ENCODE data around the gene MXD4.
"Not testable (repeated sequence)": the region's sequence is repeated elsewhere in the genome, so short reads cannot be mapped to it uniquely, and the experiment has no call there.

The MXD4 gene

GRCh38 chr4:2291705-2292645 is 30.1 kb upstream of the MXD4 start:
- no peak for DNase-seq

GRCh38 chr4:2290974-2291704 is 29.2 kb upstream of the MXD4 start:
- no peak for DNase-seq

- no peak for DNase-seq
Measured at GRCh38 chr4:2290488-2290887, 28.6 kb upstream of the MXD4 start.

GRCh38 chr4:2289955-2290333 is 28.0 kb upstream of the MXD4 start:
- DNase-seq, result no peak

GRCh38 chr4:2289311-2289954 is 27.5 kb upstream of the MXD4 start:
- DNase-seq, result no peak

GRCh38 chr4:2288051-2288541 is 26.2 kb upstream of the MXD4 start:
- DNase-seq, result no peak

- DNase-seq, result no peak
Measured at GRCh38 chr4:2287594-2287915, 25.6 kb upstream of the MXD4 start.

- no peak for DNase-seq
Measured at GRCh38 chr4:2286904-2287593, 25.1 kb upstream of the MXD4 start.

GRCh38 chr4:2285613-2286381 is 23.9 kb upstream of the MXD4 start:
- DNase-seq, result no peak

GRCh38 chr4:2284934-2285612 is 23.2 kb upstream of the MXD4 start:
- no peak for DNase-seq

GRCh38 chr4:2284161-2284933 is 22.4 kb upstream of the MXD4 start:
- DNase-seq, result no peak

GRCh38 chr4:2283199-2283711 is 21.3 kb upstream of the MXD4 start:
- DNase-seq, result no peak

GRCh38 chr4:2281575-2282343 is 19.9 kb upstream of the MXD4 start:
- no peak for DNase-seq

- DNase-seq, result no peak
Measured at GRCh38 chr4:2280531-2281300, 18.8 kb upstream of the MXD4 start.

GRCh38 chr4:2277956-2278355 is 16.0 kb upstream of the MXD4 start:
- no peak for DNase-seq

GRCh38 chr4:2276581-2277325 is 14.8 kb upstream of the MXD4 start:
- DNase-seq, result no peak

GRCh38 chr4:2275546-2276251 is 13.8 kb upstream of the MXD4 start:
- DNase-seq, result no peak

GRCh38 chr4:2275044-2275397 is 13.1 kb upstream of the MXD4 start:
- not testable (repeated sequence) for DNase-seq

Data from NCI-H774 (cell line).